ENCODE data around the gene PPARG. TPM values are rescaled to one million over a fixed set of nuclear protein-coding genes. Genes with fewer than 3 reads are reported as not detected.
A peak's percentile ranks its signal among the peaks of the same experiment; 100 is the strongest.

The PPARG gene
- total RNA-seq, 1 experiment from 2014 or later, result 7.1 TPM

- BruUV-seq (replicated peaks), result no TSS peak
- TF ChIP-seq CTCF (IDR thresholded peaks at IDR 0.05; ENCODE audit: unreplicated experiment), result no peak
- Mint-ChIP-seq H3K27me3 (ENCODE audit: insufficient read depth, unreplicated experiment) (no peaks in the 10 kb centered on the region), H3K36me3 (ENCODE audit: insufficient read depth, unreplicated experiment) (no peaks in the 10 kb centered on the region), H3K4me1 (ENCODE audit: insufficient read depth, unreplicated experiment) (peaks cover 14% of the 10 kb centered on the region), H3K9me3 (ENCODE audit: unreplicated experiment) (no peaks in the 10 kb centered on the region), H3K4me3 (ENCODE audit: unreplicated experiment) (no peak overlapping the region), H3K27ac (ENCODE audit: low read depth, unreplicated experiment) (no peak overlapping the region)
- POLR2A ChIA-PET, result interaction anchor here (1.4 kb wide), 1 partner anchor 12 kb away, joined by 3 read pairs; no protein-coding TSS in a partner anchor
- no peak for DNase-seq (ENCODE audit: unreplicated experiment)
- CTCF ChIA-PET, result no interaction called here
- intact Hi-C loops (cut with micrococcal nuclease), result no loop called here
These were observed 68.6 kb downstream of the PPARG start for GRCh38 chr3:12357456-12357855.

GRCh38 chr3:12363397-12364195 lies 74.7 kb downstream of the PPARG start:
- H3K27ac Mint-ChIP-seq (ENCODE audit: low read depth, unreplicated experiment), result no peak overlapping the region
- H3K36me3 Mint-ChIP-seq (ENCODE audit: insufficient read depth, unreplicated experiment), result no peaks in the 10 kb centered on the region
- ChIA-PET CTCF (interaction anchor here (0.5 to 0.9 kb wide), 2 partner anchors 178 to 357 kb away, joined by 3 read pairs; no protein-coding TSS in a partner anchor), POLR2A (interaction anchor here (1.0 kb wide), 1 partner anchor 25 kb away, joined by 4 read pairs; no protein-coding TSS in a partner anchor)
- no peak for DNase-seq (ENCODE audit: unreplicated experiment)
- no peaks in the 10 kb centered on the region for H3K27me3 Mint-ChIP-seq (ENCODE audit: insufficient read depth, unreplicated experiment)
- intact Hi-C loops (cut with micrococcal nuclease), result no loop called here
- no peaks in the 10 kb centered on the region for H3K9me3 Mint-ChIP-seq (ENCODE audit: unreplicated experiment)
- H3K4me1 Mint-ChIP-seq (ENCODE audit: insufficient read depth, unreplicated experiment), result no peaks in the 10 kb centered on the region
- no peak for TF ChIP-seq CTCF (IDR thresholded peaks at IDR 0.05; ENCODE audit: unreplicated experiment)
- no peak overlapping the region for H3K4me3 Mint-ChIP-seq (ENCODE audit: unreplicated experiment)
- no TSS peak for BruUV-seq (replicated peaks)

GRCh38 chr3:12367346-12367745 lies 78.5 kb downstream of the PPARG start:
- Mint-ChIP-seq H3K27me3 (ENCODE audit: insufficient read depth, unreplicated experiment) (no peaks in the 10 kb centered on the region), H3K4me3 (ENCODE audit: unreplicated experiment) (no peak overlapping the region), H3K4me1 (ENCODE audit: insufficient read depth, unreplicated experiment) (no peaks in the 10 kb centered on the region), H3K27ac (ENCODE audit: low read depth, unreplicated experiment) (no peak overlapping the region), H3K9me3 (ENCODE audit: unreplicated experiment) (no peaks in the 10 kb centered on the region), H3K36me3 (ENCODE audit: insufficient read depth, unreplicated experiment) (no peaks in the 10 kb centered on the region)
- peak; percentile 28 for DNase-seq (ENCODE audit: unreplicated experiment)
- CTCF ChIA-PET, result no interaction called here
- no peak for TF ChIP-seq CTCF (IDR thresholded peaks at IDR 0.05; ENCODE audit: unreplicated experiment)
- POLR2A ChIA-PET, result no interaction called here
- intact Hi-C loops (cut with micrococcal nuclease), result no loop called here
- no TSS peak for BruUV-seq (replicated peaks)

- no peaks in the 10 kb centered on the region for H3K27me3 Mint-ChIP-seq (ENCODE audit: insufficient read depth, unreplicated experiment)
- no TSS peak for BruUV-seq (replicated peaks)
- intact Hi-C loops (cut with micrococcal nuclease), result no loop called here
- CTCF ChIA-PET, result no interaction called here
- H3K4me1 Mint-ChIP-seq (ENCODE audit: insufficient read depth, unreplicated experiment), result no peaks in the 10 kb centered on the region
- TF ChIP-seq CTCF (IDR thresholded peaks at IDR 0.05; ENCODE audit: unreplicated experiment), result no peak
- no peak overlapping the region for H3K4me3 Mint-ChIP-seq (ENCODE audit: unreplicated experiment)
- no peak for DNase-seq (ENCODE audit: unreplicated experiment)
- H3K9me3 Mint-ChIP-seq (ENCODE audit: unreplicated experiment), result no peaks in the 10 kb centered on the region
- no peak overlapping the region for H3K27ac Mint-ChIP-seq (ENCODE audit: low read depth, unreplicated experiment)
- H3K36me3 Mint-ChIP-seq (ENCODE audit: insufficient read depth, unreplicated experiment), result no peaks in the 10 kb centered on the region
- POLR2A ChIA-PET, result interaction anchor here (1.3 kb wide), 1 partner anchor 11 kb away, joined by 3 read pairs; no protein-coding TSS in a partner anchor
These were observed 80.2 kb downstream of the PPARG start for GRCh38 chr3:12369029-12369428.

Measured in MCF 10A (cell line).